ENCODE measurements around the gene SUSD3.

Gene SUSD3

GRCh38 chr9:93129691-93130500 lies 71.4 kb downstream of the SUSD3 start:
- TF ChIP-seq CTCF (IDR thresholded peaks at IDR 0.05; ENCODE audit: extremely low read depth, missing control alignments) = no peak

GRCh38 chr9:93130861-93131481 lies 72.5 kb downstream of the SUSD3 start:
- DNase-seq (ENCODE audit: low spot score) = no peak
- no peak for TF ChIP-seq CTCF (IDR thresholded peaks at IDR 0.05; ENCODE audit: extremely low read depth, missing control alignments)

More at GRCh38 chr9:93129691-93130500, 71.4 kb downstream of the SUSD3 start:
- DNase-seq (ENCODE audit: low spot score) = no peak

- TF ChIP-seq CTCF (IDR thresholded peaks at IDR 0.05; ENCODE audit: extremely low read depth, missing control alignments) = no peak
- no peak for DNase-seq (ENCODE audit: low spot score)
These were observed 73.2 kb downstream of the SUSD3 start for GRCh38 chr9:93131599-93132286.

GRCh38 chr9:93132287-93132927 lies 73.9 kb downstream of the SUSD3 start:
- no peak for DNase-seq (ENCODE audit: low spot score)

GRCh38 chr9:93132946-93133680 lies 74.6 kb downstream of the SUSD3 start:
- DNase-seq (ENCODE audit: low spot score) = no peak
- TF ChIP-seq CTCF (IDR thresholded peaks at IDR 0.05; ENCODE audit: extremely low read depth, missing control alignments) = no peak

More at GRCh38 chr9:93132287-93132927, 73.9 kb downstream of the SUSD3 start:
- no peak for TF ChIP-seq CTCF (IDR thresholded peaks at IDR 0.05; ENCODE audit: extremely low read depth, missing control alignments)

GRCh38 chr9:93133681-93134014 lies 75.1 kb downstream of the SUSD3 start:
- peak; percentile 88 for DNase-seq (ENCODE audit: low spot score)
- TF ChIP-seq CTCF (IDR thresholded peaks at IDR 0.05; ENCODE audit: extremely low read depth, missing control alignments) = no peak
